Peyer's patch (tissue), 4 donors: ENCODE results near the gene TOGARAM2.

ENCODE experiments used
- CTCF ChIP-seq, 6 experiments: fragments of 450-650 bp in 4 of 6; fragments of 200-600 bp in 2 of 6; sonication (generic) in 1 of 6; IDR thresholded peaks; one replicate each; pipeline ENCODE4 v1.5.1; 2017 to 2019; ENCODE audit warnings: antibody characterized with exemption in 6 of 6, mild to moderate bottlenecking in 3 of 6, moderate library complexity in 1 of 6
- POLR2A ChIP-seq, 2 donors: fragments of 450-650 bp; IDR thresholded peaks; one replicate each; pipeline ENCODE4 v1.5.1; 2017; ENCODE audit warnings: antibody characterized with exemption in 2 of 2, mild to moderate bottlenecking in 2 of 2, moderate library complexity in 2 of 2

- TF ChIP-seq CTCF (IDR thresholded peaks at IDR 0.05): no peak
- no peak for TF ChIP-seq POLR2A (IDR thresholded peaks at IDR 0.05)
These were observed 87.4 kb downstream of the TOGARAM2 start for GRCh38 chr2:29068513-29068912.
